SJSA1 (cell line): ENCODE data around the gene FANCI. TPM values are rescaled to one million over a fixed set of nuclear protein-coding genes. Genes with fewer than 3 reads are reported as not detected.

Source experiments
- total RNA-seq: library from RNA; depleted of rRNA; stranded (reverse); fragments of >200 nt; shearing (Covaris generic); gene quantifications from 2 replicates; pipeline ENCODE4 v1.2.3, GENCODE V29; 2014; rRNA removed

The FANCI gene
- total RNA-seq, 1 experiment from 2014 or later, result 138 TPM

Other genes starting within 250 kb of the FANCI start
- gene ABHD2, start 155.5 kb upstream of the FANCI start, total RNA-seq, result 20.9 and 32.6 TPM in 2 replicates
- gene RLBP1, start 22.4 kb upstream of the FANCI start, total RNA-seq, result 0.16 TPM in 1 of 2 replicates, not detected in the other
- 54.9 and 71.0 TPM in 2 replicates for gene POLG, start 90.8 kb downstream of the FANCI start, total RNA-seq